ENCODE results near the gene MAGI1.

Gene MAGI1

DNA sequence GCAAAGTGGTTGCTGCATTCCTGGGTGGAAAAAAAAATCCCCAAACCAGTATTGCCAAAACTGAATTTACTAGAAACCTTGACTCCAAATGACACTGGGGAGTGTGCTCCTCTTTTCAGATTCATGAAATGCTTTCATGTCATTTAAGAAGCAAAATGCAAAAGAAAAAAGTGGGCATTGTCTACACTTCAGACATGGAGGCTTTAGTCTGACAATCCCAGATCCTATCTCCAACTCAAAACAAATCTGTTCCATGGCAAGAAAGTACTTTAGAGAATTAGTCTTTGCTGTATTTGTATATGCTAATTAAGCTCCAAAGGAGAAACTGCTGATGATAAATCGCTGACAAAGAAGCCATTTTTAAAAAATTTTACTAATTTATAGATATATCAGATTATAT lies 366.7 kb downstream of the MAGI1 start:
- no peak overlapping the region for H2AFZ ChIP-seq (ENCODE audit: low read length)
- H4K20me1 ChIP-seq (ENCODE audit: insufficient read depth, low read length, poor library complexity, severe bottlenecking), result no peaks in the 10 kb centered on the region
- no peak overlapping the region for H3K4me3 ChIP-seq (ENCODE audit: low read length, poor library complexity, severe bottlenecking)
- H3K9me2 ChIP-seq (replicated peaks; ENCODE audit: low read depth, low read length), result no peaks in the 10 kb centered on the region
- no peak overlapping the region for H3K4me2 ChIP-seq (ENCODE audit: low read depth, low read length, poor library complexity, severe bottlenecking)
- no peaks in the 10 kb centered on the region for H3F3A ChIP-seq (ENCODE audit: low read depth)
- TF ChIP-seq EZH2phosphoT487 (IDR thresholded peaks at IDR 0.05; ENCODE audit: borderline replicate concordance), result no peak
- TF ChIP-seq, protein P1, sequence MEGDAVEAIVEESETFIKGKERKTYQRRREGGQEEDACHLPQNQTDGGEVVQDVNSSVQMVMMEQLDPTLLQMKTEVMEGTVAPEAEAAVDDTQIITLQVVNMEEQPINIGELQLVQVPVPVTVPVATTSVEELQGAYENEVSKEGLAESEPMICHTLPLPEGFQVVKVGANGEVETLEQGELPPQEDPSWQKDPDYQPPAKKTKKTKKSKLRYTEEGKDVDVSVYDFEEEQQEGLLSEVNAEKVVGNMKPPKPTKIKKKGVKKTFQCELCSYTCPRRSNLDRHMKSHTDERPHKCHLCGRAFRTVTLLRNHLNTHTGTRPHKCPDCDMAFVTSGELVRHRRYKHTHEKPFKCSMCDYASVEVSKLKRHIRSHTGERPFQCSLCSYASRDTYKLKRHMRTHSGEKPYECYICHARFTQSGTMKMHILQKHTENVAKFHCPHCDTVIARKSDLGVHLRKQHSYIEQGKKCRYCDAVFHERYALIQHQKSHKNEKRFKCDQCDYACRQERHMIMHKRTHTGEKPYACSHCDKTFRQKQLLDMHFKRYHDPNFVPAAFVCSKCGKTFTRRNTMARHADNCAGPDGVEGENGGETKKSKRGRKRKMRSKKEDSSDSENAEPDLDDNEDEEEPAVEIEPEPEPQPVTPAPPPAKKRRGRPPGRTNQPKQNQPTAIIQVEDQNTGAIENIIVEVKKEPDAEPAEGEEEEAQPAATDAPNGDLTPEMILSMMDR (conservative IDR thresholded peaks at IDR 0.05; ENCODE audit: low read length), result no peak
- H3K79me2 ChIP-seq (ENCODE audit: insufficient read depth, low read length), result no peaks in the 10 kb centered on the region
- no peaks in the 10 kb centered on the region for H3K27me3 ChIP-seq (ENCODE audit: insufficient read depth, low read length, poor library complexity, severe bottlenecking)
- no peaks in the 10 kb centered on the region for H3K9me3 ChIP-seq (ENCODE audit: insufficient read depth, low read depth, low read length)
- no peaks in the 10 kb centered on the region for H3K36me3 ChIP-seq (ENCODE audit: insufficient read depth, low read length)
- H3K9ac ChIP-seq (ENCODE audit: low read depth, low read length, poor library complexity, severe bottlenecking), result no peak overlapping the region
- H3K4me1 ChIP-seq (ENCODE audit: insufficient read depth, low read length, poor library complexity, severe bottlenecking), result peaks cover 3% of the 10 kb centered on the region

DNA sequence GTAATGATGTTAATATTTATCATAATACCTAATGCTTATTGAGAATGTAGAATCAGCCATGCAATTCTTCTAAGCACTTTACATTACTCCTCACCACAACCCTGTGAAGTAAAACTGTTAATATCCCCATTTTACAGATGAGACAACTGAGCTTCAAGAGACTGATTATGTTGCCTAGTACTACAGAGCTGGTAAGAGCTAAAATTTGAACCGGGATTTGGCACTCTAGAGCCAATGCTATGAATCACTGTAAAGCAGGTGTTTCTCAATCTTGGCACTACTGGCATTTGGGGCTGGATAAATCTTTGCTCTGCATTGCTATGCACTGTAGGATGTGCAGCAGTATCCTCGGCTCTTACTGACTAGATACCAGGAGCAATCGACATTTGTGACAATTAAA lies 367.7 kb downstream of the MAGI1 start:
- H3K27me3 ChIP-seq (ENCODE audit: insufficient read depth, low read length, poor library complexity, severe bottlenecking), result no peaks in the 10 kb centered on the region
- H4K20me1 ChIP-seq (ENCODE audit: insufficient read depth, low read length, poor library complexity, severe bottlenecking), result no peaks in the 10 kb centered on the region
- no peaks in the 10 kb centered on the region for H3K9me2 ChIP-seq (replicated peaks; ENCODE audit: low read depth, low read length)
- no peaks in the 10 kb centered on the region for H3F3A ChIP-seq (ENCODE audit: low read depth)
- peaks cover 3% of the 10 kb centered on the region for H3K4me1 ChIP-seq (ENCODE audit: insufficient read depth, low read length, poor library complexity, severe bottlenecking)
- no peak overlapping the region for H3K9ac ChIP-seq (ENCODE audit: low read depth, low read length, poor library complexity, severe bottlenecking)
- no peak overlapping the region for H3K4me3 ChIP-seq (ENCODE audit: low read length, poor library complexity, severe bottlenecking)
- TF ChIP-seq EZH2phosphoT487 (IDR thresholded peaks at IDR 0.05; ENCODE audit: borderline replicate concordance), result no peak
- TF ChIP-seq, protein P1 (conservative IDR thresholded peaks at IDR 0.05; ENCODE audit: low read length), result no peak
- H3K79me2 ChIP-seq (ENCODE audit: insufficient read depth, low read length), result no peaks in the 10 kb centered on the region
- no peaks in the 10 kb centered on the region for H3K9me3 ChIP-seq (ENCODE audit: insufficient read depth, low read depth, low read length)
- H3K36me3 ChIP-seq (ENCODE audit: insufficient read depth, low read length), result no peaks in the 10 kb centered on the region
- no peak overlapping the region for H3K4me2 ChIP-seq (ENCODE audit: low read depth, low read length, poor library complexity, severe bottlenecking)
- no peak overlapping the region for H2AFZ ChIP-seq (ENCODE audit: low read length)

GRCh38 chr3:65669163-65669875 lies 369.4 kb downstream of the MAGI1 start:
- no peaks in the 10 kb centered on the region for H3K9me2 ChIP-seq (replicated peaks; ENCODE audit: low read depth, low read length)
- no peak overlapping the region for H3K4me2 ChIP-seq (ENCODE audit: low read depth, low read length, poor library complexity, severe bottlenecking)
- H3K4me1 ChIP-seq (ENCODE audit: insufficient read depth, low read length, poor library complexity, severe bottlenecking), result peaks cover 3% of the 10 kb centered on the region

More at GRCh38 chr3:65669163-65669875, 369.4 kb downstream of the MAGI1 start:
- Histone ChIP-seq H4K20me1 (ENCODE audit: insufficient read depth, low read length, poor library complexity, severe bottlenecking) (no peaks in the 10 kb centered on the region), H3K36me3 (ENCODE audit: insufficient read depth, low read length) (no peaks in the 10 kb centered on the region), H3K4me3 (ENCODE audit: low read length, poor library complexity, severe bottlenecking) (no peak overlapping the region), H2AFZ (ENCODE audit: low read length) (no peak overlapping the region), H3K79me2 (ENCODE audit: insufficient read depth, low read length) (no peaks in the 10 kb centered on the region), H3K9me3 (ENCODE audit: insufficient read depth, low read depth, low read length) (no peaks in the 10 kb centered on the region), H3K9ac (ENCODE audit: low read depth, low read length, poor library complexity, severe bottlenecking) (no peak overlapping the region), H3F3A (ENCODE audit: low read depth) (no peaks in the 10 kb centered on the region), H3K27me3 (ENCODE audit: insufficient read depth, low read length, poor library complexity, severe bottlenecking) (no peaks in the 10 kb centered on the region)
- TF ChIP-seq, protein P1 (conservative IDR thresholded peaks at IDR 0.05; ENCODE audit: low read length), result no peak
- no peak for TF ChIP-seq EZH2phosphoT487 (IDR thresholded peaks at IDR 0.05; ENCODE audit: borderline replicate concordance)

Data from Loucy (cell line).